OCI-LY3 (cell line): ENCODE results near the gene RPUSD4.

ENCODE experiments used
- H2AFZ ChIP-seq: fragments of 200-600, 300-600 bp; shearing (Covaris generic); 2 replicates; pipeline ENCODE4 v1.6.0; 2014; ENCODE audit warnings: antibody characterized with exemption, low read depth, low read length
- H3K27ac ChIP-seq: fragments of 200-600, 300-600 bp; sonication (generic); 2 replicates; pipeline ENCODE4 v1.5.1; 2014; ENCODE audit warnings: mild to moderate bottlenecking, low read length, moderate library complexity, mixed read lengths
- H3K27me3 ChIP-seq: fragments of 200-600, 300-600 bp; sonication (generic); 2 replicates; pipeline ENCODE4 v1.6.1; 2014; ENCODE audit warnings: low read depth, low read length, mixed read lengths
- H3K36me3 ChIP-seq: fragments of 200-600, 300-600 bp; sonication (generic); replicated peaks from 2 replicates; pipeline ENCODE3; 2014; ENCODE audit warnings: low read depth, low read length, mixed read lengths
- H3K4me1 ChIP-seq: fragments of 300-600, 200-600 bp; sonication (generic); 2 replicates; pipeline ENCODE4 v1.6.1; 2014; ENCODE audit warnings: low read length, mixed read lengths
- H3K4me2 ChIP-seq: fragments of 200-600, 300-600 bp; sonication (generic); 2 replicates; pipeline ENCODE4 v1.6.1; 2014; ENCODE audit warnings: low read length, mixed read lengths
- H3K4me3 ChIP-seq: fragments of 300-600, 200-600 bp; sonication (generic); 2 replicates; pipeline ENCODE4 v1.5.1; 2014; ENCODE audit warnings: antibody characterized with exemption, mild to moderate bottlenecking, low read length, moderate library complexity
- H3K79me2 ChIP-seq: fragments of 300-600, 200-600 bp; shearing (Covaris generic); 2 replicates; pipeline ENCODE4 v1.6.1; 2014; ENCODE audit warnings: mild to moderate bottlenecking, low read length, mixed read lengths
- H3K9ac ChIP-seq: fragments of 300-600, 200-600 bp; shearing (Covaris generic); 2 replicates; pipeline ENCODE4 v1.6.0; 2014; ENCODE audit warnings: mild to moderate bottlenecking, low read length, moderate library complexity
- H3K9me3 ChIP-seq: fragments of 200-600, 300-600 bp; shearing (Covaris generic); 2 replicates; pipeline ENCODE4 v1.6.1; 2014; ENCODE audit warnings: low read length, mixed read lengths; ENCODE audit not compliant: insufficient read depth
- H4K20me1 ChIP-seq: fragments of 200-600, 300-600 bp; sonication (generic); 2 replicates; pipeline ENCODE4 v1.6.1; 2016; ENCODE audit warnings: low read length, mixed read lengths; ENCODE audit not compliant: insufficient read depth
- CTCF ChIP-seq: fragments of 200-600, 300-600 bp; sonication (generic); IDR thresholded peaks from 2 replicates; pipeline ENCODE4 v1.5.1; 2014; ENCODE audit warnings: antibody characterized with exemption, low read length, low read depth
- EZH2phosphoT487 ChIP-seq: fragments of 200-600 bp; shearing (Covaris generic); IDR thresholded peaks from 2 replicates; pipeline ENCODE4 v1.6.1; 2018; ENCODE audit warnings: antibody characterized with exemption, mixed run types, low read depth

RPUSD4 gene

DNA sequence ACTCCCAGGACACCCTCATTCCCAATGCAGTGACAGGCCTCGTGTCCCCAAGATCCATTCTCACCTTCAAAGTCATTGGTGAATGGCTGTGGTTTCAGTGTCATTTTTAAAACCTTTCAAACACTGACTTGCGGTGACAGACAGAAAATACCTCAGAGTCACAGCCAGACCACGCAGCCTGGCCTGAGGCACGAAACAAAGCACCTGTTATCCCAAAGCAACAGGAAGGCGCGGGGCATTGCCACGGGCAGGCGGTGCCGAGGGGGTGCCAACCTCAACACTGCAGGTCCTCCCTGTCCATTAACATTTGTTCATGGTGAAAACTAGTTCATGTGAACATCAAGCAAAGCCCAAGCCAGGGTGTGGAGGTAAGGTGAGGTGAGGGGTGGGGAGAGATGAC lies 38.2 kb downstream of the RPUSD4 start:
- Histone ChIP-seq H3K27ac (no peak overlapping the region), H3K4me2 (no peak overlapping the region), H3K4me3 (no peak overlapping the region), H3K36me3 (no peaks in the 10 kb centered on the region), H3K79me2 (no peaks in the 10 kb centered on the region), H3K27me3 (no peaks in the 10 kb centered on the region), H3K9ac (no peak overlapping the region), H2AFZ (no peak overlapping the region), H3K4me1 (no peaks in the 10 kb centered on the region), H4K20me1 (no peaks in the 10 kb centered on the region), H3K9me3 (no peaks in the 10 kb centered on the region)
- no peak for TF ChIP-seq CTCF
- no peak for TF ChIP-seq EZH2phosphoT487

DNA sequence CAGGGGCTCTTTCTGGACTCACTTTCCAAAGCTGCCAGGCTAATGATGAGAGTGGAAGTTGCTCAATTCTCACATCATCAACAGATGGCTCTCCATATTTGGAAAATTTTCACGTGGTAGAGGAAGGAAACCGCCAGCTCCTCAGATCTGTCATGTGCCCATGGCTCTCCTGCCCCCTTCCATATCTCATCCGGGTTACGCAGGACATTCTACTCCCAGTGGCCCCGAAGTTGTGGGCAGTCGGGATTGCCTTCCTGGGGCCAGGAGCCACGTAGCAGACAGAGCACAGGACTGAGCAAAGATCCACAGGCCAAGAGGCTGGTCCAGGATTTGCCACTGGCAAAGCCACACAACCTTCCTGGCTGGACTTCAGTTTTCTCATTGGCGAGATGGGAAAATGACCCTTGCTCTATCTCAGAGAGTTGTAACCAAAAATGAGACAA lies 38.8 kb downstream of the RPUSD4 start:
- Histone ChIP-seq H3K9me3 (no peaks in the 10 kb centered on the region), H3K79me2 (no peaks in the 10 kb centered on the region), H3K4me2 (no peak overlapping the region), H3K4me3 (no peak overlapping the region), H3K27me3 (0 out of 2 replicates have a peak, but pooled peaks cover under 1% of the 10 kb centered on the region), H3K36me3 (no peaks in the 10 kb centered on the region), H4K20me1 (no peaks in the 10 kb centered on the region), H3K4me1 (no peaks in the 10 kb centered on the region), H3K27ac (no peak overlapping the region), H3K9ac (no peak overlapping the region), H2AFZ (no peak overlapping the region)
- no peak for TF ChIP-seq CTCF
- TF ChIP-seq EZH2phosphoT487, result no peak

DNA sequence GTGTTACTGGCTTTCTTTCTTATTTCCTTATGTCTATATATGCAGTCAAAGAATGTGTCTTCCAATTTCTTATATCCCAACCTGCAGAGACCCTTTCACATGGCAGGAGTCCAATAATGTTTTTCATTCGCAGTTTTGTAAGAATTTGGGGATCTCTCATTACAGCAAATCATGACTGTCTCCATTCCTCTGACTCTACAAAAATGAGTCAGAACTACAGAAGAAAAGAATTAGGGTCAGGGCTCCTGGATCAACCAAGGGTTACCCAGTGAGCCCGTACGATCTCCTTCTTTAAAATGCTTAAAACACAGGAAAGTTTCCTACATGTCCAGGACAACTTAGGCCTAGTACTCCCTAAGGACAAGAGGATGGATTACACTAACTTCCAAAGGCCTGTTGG lies 42.2 kb downstream of the RPUSD4 start:
- 0 out of 2 replicates have a peak, but pooled peaks cover 8% of the 10 kb centered on the region for H3K27me3 ChIP-seq
- no peak overlapping the region for H3K4me2 ChIP-seq
- H3K79me2 ChIP-seq, result no peaks in the 10 kb centered on the region
- no peak for TF ChIP-seq CTCF
- TF ChIP-seq EZH2phosphoT487, result no peak
- no peaks in the 10 kb centered on the region for H3K4me1 ChIP-seq
- no peaks in the 10 kb centered on the region for H3K36me3 ChIP-seq
- H4K20me1 ChIP-seq, result no peaks in the 10 kb centered on the region
- H3K9ac ChIP-seq, result no peak overlapping the region
- H3K9me3 ChIP-seq, result no peaks in the 10 kb centered on the region
- no peak overlapping the region for H3K27ac ChIP-seq
- H3K4me3 ChIP-seq, result no peak overlapping the region
- no peak overlapping the region for H2AFZ ChIP-seq

DNA sequence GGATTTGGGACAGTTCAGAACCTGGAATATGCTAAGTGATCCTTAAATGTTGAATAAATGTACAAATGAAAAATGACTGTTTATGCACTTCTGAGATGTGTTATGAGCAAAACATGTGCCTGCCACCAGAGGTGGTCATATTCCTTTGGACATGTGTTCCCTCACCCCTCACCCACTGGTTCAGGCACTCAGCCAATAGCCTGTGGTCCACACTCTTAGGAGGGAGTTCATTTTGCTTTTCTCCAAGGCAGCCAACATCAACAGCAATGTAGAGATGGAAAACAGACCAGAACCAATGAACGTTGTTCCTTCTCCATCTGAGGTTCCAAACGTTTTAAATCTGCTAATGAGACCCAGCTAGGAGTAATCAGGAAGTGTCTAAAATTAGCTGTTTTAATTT lies 44.0 kb downstream of the RPUSD4 start:
- no peak overlapping the region for H3K4me2 ChIP-seq
- H3K27me3 ChIP-seq, result 0 out of 2 replicates have a peak, but pooled peaks cover 8% of the 10 kb centered on the region

More for the DNA sequence above, 44.0 kb downstream of the RPUSD4 start:
- Histone ChIP-seq H3K4me1 (no peaks in the 10 kb centered on the region), H2AFZ (no peak overlapping the region), H3K79me2 (no peaks in the 10 kb centered on the region), H4K20me1 (no peaks in the 10 kb centered on the region), H3K36me3 (no peaks in the 10 kb centered on the region), H3K9ac (no peak overlapping the region), H3K9me3 (no peaks in the 10 kb centered on the region), H3K4me3 (no peak overlapping the region), H3K27ac (no peak overlapping the region)
- no peak for TF ChIP-seq CTCF
- TF ChIP-seq EZH2phosphoT487, result no peak
